ENCODE results near the gene PRKCZ. TPM values are rescaled to one million over a fixed set of nuclear protein-coding genes. Genes with fewer than 3 reads are reported as not detected.

PRKCZ gene
- total RNA-seq, 1 experiment from 2014 or later, result 56.8 TPM

DNA sequence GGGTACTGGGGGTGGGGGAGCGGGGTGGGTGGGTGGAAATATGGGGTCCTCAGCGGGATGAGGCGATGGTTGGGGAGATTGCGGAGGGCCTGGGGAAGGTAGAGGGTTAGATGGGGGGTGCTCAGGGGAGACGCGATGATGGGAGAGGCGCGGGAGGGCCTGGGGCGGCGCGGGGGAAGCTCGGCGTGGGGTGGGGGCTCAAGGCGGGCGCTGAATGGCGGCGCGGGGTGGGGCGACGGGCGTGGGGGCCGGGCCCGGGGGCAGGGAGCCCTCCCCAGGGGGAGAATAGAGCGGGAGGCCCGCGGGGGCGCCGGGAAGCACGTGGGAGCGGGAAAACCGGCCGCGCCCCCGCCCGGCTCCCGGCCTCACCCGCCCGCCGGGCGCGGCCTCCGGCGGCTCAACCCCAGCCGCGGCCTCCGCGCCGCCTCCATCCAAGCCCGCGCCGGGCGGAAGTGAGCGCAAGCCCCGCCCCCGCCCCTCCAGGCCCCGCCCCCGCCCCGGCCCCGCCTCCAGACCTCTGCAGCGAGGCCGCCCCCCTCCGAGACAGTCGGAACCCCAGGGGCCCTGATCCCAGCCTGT lies 144.2 kb downstream of the PRKCZ start, which contains the start of gene FAAP20:
TSS of gene FAAP20 (minus strand) at position 454 of the 579 bp plus-strand sequence. CDS start at position 431, 23 bp downstream.
- Histone ChIP-seq H3K36me3 (ENCODE audit: low read depth, low read length) (no peaks in the 10 kb centered on the region), H3K9me2 (replicated peaks; ENCODE audit: low read length) (no peaks in the 10 kb centered on the region), H3K9me3 (ENCODE audit: low read length) (no peaks in the 10 kb centered on the region), H4K20me1 (ENCODE audit: low read length) (no peaks in the 10 kb centered on the region), H3K27me3 (ENCODE audit: low read length) (no peaks in the 10 kb centered on the region), H3K4me3 (ENCODE audit: low read length) (peak within 1 kb of the TSS; percentile 83), H3K27ac (ENCODE audit: low read length) (peak within 1 kb of the TSS; percentile 23), H3K9ac (ENCODE audit: low read length) (peak within 1 kb of the TSS; percentile 79), H3K4me2 (ENCODE audit: low read length) (peak within 1 kb of the TSS; percentile 100), H3K4me1 (ENCODE audit: insufficient read depth, low read length) (peaks cover 60% of the 10 kb centered on the region), H2AFZ (ENCODE audit: low read length) (peak within 1 kb of the TSS; percentile 66), H3F3A (ENCODE audit: low read length, unreplicated experiment) (no peaks in the 10 kb centered on the region), H3K79me2 (ENCODE audit: low read length) (peaks cover 43% of the 10 kb centered on the region)
- intact Hi-C loops (cut with micrococcal nuclease), result loop anchor here (2.0 to 5.0 kb wide), 2 partner anchors 14 to 353 kb away; no protein-coding TSS in a partner anchor
- DNase-seq, result peak; percentile 72
- TF ChIP-seq, protein P1, sequence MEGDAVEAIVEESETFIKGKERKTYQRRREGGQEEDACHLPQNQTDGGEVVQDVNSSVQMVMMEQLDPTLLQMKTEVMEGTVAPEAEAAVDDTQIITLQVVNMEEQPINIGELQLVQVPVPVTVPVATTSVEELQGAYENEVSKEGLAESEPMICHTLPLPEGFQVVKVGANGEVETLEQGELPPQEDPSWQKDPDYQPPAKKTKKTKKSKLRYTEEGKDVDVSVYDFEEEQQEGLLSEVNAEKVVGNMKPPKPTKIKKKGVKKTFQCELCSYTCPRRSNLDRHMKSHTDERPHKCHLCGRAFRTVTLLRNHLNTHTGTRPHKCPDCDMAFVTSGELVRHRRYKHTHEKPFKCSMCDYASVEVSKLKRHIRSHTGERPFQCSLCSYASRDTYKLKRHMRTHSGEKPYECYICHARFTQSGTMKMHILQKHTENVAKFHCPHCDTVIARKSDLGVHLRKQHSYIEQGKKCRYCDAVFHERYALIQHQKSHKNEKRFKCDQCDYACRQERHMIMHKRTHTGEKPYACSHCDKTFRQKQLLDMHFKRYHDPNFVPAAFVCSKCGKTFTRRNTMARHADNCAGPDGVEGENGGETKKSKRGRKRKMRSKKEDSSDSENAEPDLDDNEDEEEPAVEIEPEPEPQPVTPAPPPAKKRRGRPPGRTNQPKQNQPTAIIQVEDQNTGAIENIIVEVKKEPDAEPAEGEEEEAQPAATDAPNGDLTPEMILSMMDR (conservative IDR thresholded peaks at IDR 0.05; ENCODE audit: low read depth, low read length), result no peak
- TF ChIP-seq EZH2phosphoT487 (IDR thresholded peaks at IDR 0.05; ENCODE audit: borderline replicate concordance, low read length) (no peak), EZH2 (IDR thresholded peaks at IDR 0.05; ENCODE audit: low read length, unreplicated experiment) (no peak)
- POLR2A ChIA-PET (ENCODE audit: unreplicated experiment), result interaction anchor here (0.6 to 1.0 kb wide), 4 partner anchors 33 to 1177 kb away, joined by 3 to 11 read pairs (median 4); partner anchors contain the start of genes MORN1 and RER1
- peak; percentile 26 for ATAC-seq
- no TSS peak for BruUV-seq (replicated peaks)
- CTCF ChIA-PET, result interaction anchor here (0.6 to 2.3 kb wide), 16 partner anchors 13 to 392 kb away, joined by 3 to 62 read pairs (median 4); partner anchors contain the start of genes MORN1, PEX10, RER1 and SKI

DNA sequence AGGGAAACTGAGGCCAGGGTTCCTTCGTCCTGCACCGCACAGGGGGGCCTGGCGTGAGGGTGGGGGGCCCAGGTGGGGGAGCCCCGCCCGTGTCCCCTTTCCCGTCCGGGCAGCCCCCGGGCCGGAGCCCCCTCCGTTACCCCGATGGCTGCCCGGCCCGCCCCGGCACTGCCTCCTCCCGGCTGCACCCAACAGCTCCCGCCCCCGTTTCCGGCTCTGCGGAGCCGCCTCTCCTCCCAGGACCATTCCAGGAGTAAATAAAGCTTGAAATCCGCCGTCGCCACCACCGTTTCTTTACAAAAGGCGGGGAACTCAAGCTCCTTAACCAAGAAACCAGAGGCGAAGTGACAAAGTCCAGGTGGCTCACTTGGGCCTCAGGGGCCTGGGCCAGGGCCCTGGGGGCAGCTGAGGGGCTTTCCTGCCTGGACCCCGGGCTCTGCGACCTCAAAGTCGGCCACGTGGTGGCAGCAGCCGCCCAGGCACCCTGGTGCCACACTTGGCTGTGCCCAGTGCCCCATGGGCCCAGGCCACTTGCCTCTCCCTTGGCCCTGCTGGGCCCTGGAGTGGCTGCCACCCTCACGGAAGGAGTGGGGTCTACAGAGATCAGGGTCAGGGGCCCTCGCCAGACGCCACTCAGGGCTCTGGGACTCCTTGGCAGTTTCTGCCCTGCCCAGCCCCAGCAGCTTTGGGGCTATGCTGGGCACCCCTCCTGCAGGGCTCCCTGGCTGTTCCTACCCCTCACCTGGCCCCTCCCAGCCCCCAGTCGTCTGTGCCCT lies 144.9 kb downstream of the PRKCZ start:
- TF ChIP-seq, protein P1 (conservative IDR thresholded peaks at IDR 0.05; ENCODE audit: low read depth, low read length), result peak; percentile 99
- TF ChIP-seq EZH2 (IDR thresholded peaks at IDR 0.05; ENCODE audit: low read length, unreplicated experiment) (no peak), EZH2phosphoT487 (IDR thresholded peaks at IDR 0.05; ENCODE audit: borderline replicate concordance, low read length) (no peak)
- intact Hi-C loops (cut with micrococcal nuclease), result loop anchor here (1.0 to 5.0 kb wide), 4 partner anchors 14 to 352 kb away; no protein-coding TSS in a partner anchor
- Histone ChIP-seq H3K27me3 (ENCODE audit: low read length) (no peaks in the 10 kb centered on the region), H4K20me1 (ENCODE audit: low read length) (no peaks in the 10 kb centered on the region), H3K4me2 (ENCODE audit: low read length) (peak overlapping the region; percentile 77), H3K4me1 (ENCODE audit: insufficient read depth, low read length) (peaks cover 58% of the 10 kb centered on the region), H3K9me3 (ENCODE audit: low read length) (no peaks in the 10 kb centered on the region), H3K79me2 (ENCODE audit: low read length) (peaks cover 43% of the 10 kb centered on the region), H3K27ac (ENCODE audit: low read length) (peak overlapping the region; percentile 23), H3F3A (ENCODE audit: low read length, unreplicated experiment) (no peaks in the 10 kb centered on the region), H3K9me2 (replicated peaks; ENCODE audit: low read length) (no peaks in the 10 kb centered on the region), H3K9ac (ENCODE audit: low read length) (peak overlapping the region; percentile 42), H2AFZ (ENCODE audit: low read length) (peak overlapping the region; percentile 66), H3K36me3 (ENCODE audit: low read depth, low read length) (no peaks in the 10 kb centered on the region), H3K4me3 (ENCODE audit: low read length) (peak overlapping the region; percentile 61)
- ChIA-PET CTCF (interaction anchor here (0.6 to 2.3 kb wide), 18 partner anchors 12 to 393 kb away, joined by 3 to 62 read pairs (median 4); partner anchors contain the start of genes MORN1, PEX10, RER1 and SKI), POLR2A (ENCODE audit: unreplicated experiment) (interaction anchor here (0.5 to 0.7 kb wide), 4 partner anchors 13 to 195 kb away, joined by 3 to 5 read pairs (median 4); no protein-coding TSS in a partner anchor)
- no TSS peak for BruUV-seq (replicated peaks)
- ATAC-seq (peak; percentile 62), DNase-seq (peak; percentile 92)

All from PC-3 (cell line).